ENCODE measurements around the gene PIK3CG. TPM values are rescaled to one million over a fixed set of nuclear protein-coding genes. Genes with fewer than 3 reads are reported as not detected.
"Not testable (repeated sequence)": the region's sequence is repeated elsewhere in the genome, so short reads cannot be mapped to it uniquely, and the experiment has no call there.

PIK3CG gene
- total and polyA plus RNA-seq, 2 experiments from 2014 or later = 0.12 TPM; not detected in 1

DNA sequence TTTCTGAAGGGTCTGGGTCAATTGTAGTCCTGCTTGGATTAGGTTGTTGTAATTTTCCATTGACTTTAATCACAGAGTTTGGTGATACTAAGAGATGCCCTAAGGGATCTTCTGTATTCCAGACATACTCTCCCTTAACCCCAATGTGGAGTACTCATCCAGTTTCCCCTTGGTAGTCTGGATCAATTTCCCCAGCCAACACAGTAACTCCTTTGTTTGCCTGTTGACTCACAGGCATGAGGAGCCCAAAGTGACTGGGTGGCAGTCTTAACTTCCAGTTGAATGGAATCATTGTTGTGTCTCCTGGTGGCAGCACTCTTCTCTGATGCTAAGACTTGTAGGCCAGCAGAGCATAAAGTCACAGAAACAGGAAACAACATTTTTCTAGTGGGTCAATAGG lies 41.5 kb upstream of the PIK3CG start:
- Histone ChIP-seq H3K27me3 (no peaks in the 10 kb centered on the region), H3K4me3 (no peak overlapping the region), H3K9me3 (ENCODE audit: low read depth) (no peaks in the 10 kb centered on the region), H3K36me3 (no peaks in the 10 kb centered on the region), H3K4me1 (ENCODE audit: low read depth) (no peaks in the 10 kb centered on the region), H3K27ac (no peak overlapping the region)
- DNase-seq (ENCODE audit: low read depth in 1 of 2, low spot score in 1 of 2) = no peak
- TF ChIP-seq, protein P1, sequence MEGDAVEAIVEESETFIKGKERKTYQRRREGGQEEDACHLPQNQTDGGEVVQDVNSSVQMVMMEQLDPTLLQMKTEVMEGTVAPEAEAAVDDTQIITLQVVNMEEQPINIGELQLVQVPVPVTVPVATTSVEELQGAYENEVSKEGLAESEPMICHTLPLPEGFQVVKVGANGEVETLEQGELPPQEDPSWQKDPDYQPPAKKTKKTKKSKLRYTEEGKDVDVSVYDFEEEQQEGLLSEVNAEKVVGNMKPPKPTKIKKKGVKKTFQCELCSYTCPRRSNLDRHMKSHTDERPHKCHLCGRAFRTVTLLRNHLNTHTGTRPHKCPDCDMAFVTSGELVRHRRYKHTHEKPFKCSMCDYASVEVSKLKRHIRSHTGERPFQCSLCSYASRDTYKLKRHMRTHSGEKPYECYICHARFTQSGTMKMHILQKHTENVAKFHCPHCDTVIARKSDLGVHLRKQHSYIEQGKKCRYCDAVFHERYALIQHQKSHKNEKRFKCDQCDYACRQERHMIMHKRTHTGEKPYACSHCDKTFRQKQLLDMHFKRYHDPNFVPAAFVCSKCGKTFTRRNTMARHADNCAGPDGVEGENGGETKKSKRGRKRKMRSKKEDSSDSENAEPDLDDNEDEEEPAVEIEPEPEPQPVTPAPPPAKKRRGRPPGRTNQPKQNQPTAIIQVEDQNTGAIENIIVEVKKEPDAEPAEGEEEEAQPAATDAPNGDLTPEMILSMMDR (IDR thresholded peaks at IDR 0.05; ENCODE audit: low read depth, low read length) = no peak

DNA sequence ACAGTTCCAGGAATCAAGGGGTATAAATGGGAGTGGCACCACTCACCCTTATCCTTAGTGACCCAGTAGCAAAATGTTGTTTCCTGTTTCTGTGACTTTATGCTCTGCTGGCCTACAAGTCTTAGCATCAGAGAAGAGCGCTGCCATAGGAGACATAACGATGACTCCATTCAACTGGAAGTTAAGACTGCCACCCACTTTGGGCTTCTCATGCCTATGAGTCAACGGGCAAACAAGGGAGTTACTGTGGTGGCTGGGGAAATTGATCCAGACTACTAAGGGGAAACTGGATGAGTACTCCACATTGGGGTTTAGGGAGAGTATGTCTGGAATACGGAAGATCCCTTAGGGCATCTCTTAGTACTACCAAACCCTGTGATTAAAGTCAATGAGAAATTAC lies 40.6 kb upstream of the PIK3CG start:
- no peaks in the 10 kb centered on the region for H3K27me3 ChIP-seq
- TF ChIP-seq, protein P1 (IDR thresholded peaks at IDR 0.05; ENCODE audit: low read depth, low read length) = no peak
- no peaks in the 10 kb centered on the region for H3K4me1 ChIP-seq (ENCODE audit: low read depth)
- no peaks in the 10 kb centered on the region for H3K9me3 ChIP-seq (ENCODE audit: low read depth)
- H3K36me3 ChIP-seq = no peaks in the 10 kb centered on the region
- DNase-seq (ENCODE audit: low read depth in 1 of 2, low spot score in 1 of 2) = no peak
- H3K27ac ChIP-seq = no peak overlapping the region
- no peak overlapping the region for H3K4me3 ChIP-seq

DNA sequence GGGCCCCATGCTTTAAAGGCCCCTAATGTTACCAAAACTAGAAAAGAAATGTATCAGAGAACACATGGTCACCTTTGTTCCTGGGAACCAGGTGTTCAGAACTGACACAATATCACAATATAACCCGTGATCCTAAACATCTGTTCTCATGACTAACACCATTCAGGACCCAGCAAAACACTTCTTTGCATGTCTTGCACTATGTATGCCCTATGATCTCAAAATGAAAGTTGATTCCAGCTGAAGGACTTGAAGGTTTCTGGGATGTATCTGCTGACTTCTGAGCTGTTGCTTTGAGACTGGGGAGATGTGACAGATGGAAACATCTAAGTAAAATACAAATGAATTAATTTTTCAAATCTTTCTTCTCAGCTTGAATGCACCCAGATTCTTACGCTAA lies 37.5 kb upstream of the PIK3CG start:
- Histone ChIP-seq H3K9me3 (ENCODE audit: low read depth) (no peaks in the 10 kb centered on the region), H3K27ac (no peak overlapping the region), H3K4me1 (ENCODE audit: low read depth) (no peaks in the 10 kb centered on the region), H3K27me3 (no peaks in the 10 kb centered on the region), H3K4me3 (no peak overlapping the region), H3K36me3 (no peaks in the 10 kb centered on the region)
- no peak for DNase-seq (ENCODE audit: low read depth in 1 of 2, low spot score in 1 of 2)
- TF ChIP-seq, protein P1 (IDR thresholded peaks at IDR 0.05; ENCODE audit: low read depth, low read length) = no peak

DNA sequence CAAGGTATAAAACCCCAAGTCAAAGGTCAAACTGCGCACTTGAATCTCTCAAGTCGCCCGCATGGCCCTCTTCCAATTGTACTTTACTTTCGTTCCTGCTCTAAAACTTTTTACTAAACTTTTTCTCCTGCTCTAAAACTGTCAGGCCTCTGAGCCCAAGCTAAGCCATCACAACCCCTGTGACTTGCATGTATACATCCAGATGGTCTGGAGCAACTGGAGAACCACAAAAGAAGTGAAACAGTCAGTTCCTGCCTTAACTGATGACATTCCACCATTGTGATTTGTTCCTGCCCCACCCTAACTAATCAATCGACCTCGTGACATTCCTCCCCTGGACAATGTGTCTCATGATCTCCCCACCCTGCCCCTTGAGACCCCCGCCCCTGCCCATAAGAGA lies 35.6 kb upstream of the PIK3CG start:
- H3K27me3 ChIP-seq = no peaks in the 10 kb centered on the region
- DNase-seq (ENCODE audit: low read depth in 1 of 2, low spot score in 1 of 2) = no peak
- H3K27ac ChIP-seq = no peak overlapping the region
- TF ChIP-seq, protein P1 (IDR thresholded peaks at IDR 0.05; ENCODE audit: low read depth, low read length) = no peak
- H3K9me3 ChIP-seq (ENCODE audit: low read depth) = no peaks in the 10 kb centered on the region
- H3K36me3 ChIP-seq = no peaks in the 10 kb centered on the region
- no peak overlapping the region for H3K4me3 ChIP-seq
- H3K4me1 ChIP-seq (ENCODE audit: low read depth) = no peaks in the 10 kb centered on the region

DNA sequence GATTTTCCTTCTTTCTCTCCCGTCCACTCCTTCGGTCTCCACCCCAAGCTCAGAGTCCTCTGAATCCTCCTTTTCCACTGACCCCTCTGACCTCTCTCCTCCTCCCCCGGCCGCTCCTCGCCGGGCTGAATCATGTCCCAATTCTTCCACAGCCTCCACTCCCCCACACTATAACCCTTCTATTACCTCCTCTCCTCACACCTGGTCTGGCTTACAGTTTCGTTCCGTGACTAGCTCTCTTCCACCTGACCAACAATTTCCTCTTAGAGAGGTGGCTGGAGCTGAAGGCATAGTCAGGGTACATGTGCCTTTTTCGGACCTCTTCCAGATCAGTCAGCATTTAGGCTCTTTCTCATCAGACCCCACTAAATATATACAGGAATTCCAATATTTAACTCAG lies 34.2 kb upstream of the PIK3CG start:
- H3K4me3 ChIP-seq; DNase-seq (ENCODE audit: low read depth in 1 of 2, low spot score in 1 of 2); H3K27me3 ChIP-seq; H3K9me3 ChIP-seq (ENCODE audit: low read depth); H3K36me3 ChIP-seq; H3K4me1 ChIP-seq (ENCODE audit: low read depth); H3K27ac ChIP-seq: not testable (repeated sequence)

DNA sequence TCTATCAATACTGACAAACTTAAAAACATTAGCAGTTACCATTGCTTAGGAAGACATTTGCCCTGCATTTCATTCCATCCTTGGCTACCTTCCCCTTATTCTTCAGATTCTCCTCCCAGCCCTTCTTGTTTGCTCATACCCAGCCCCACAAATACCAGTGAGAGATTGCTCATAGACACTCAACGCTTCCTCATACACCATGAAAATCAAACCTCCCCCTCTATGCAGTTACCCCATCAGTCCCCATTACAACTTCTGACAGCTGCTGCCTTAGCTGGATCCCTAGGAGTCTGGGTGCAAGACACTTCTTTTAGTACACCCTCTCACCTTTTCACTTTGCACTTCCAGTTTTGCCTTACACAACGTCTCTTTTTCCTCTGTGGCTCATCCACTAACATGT lies 28.3 kb upstream of the PIK3CG start:
- Histone ChIP-seq H3K4me3 (no peak overlapping the region), H3K27ac (no peak overlapping the region), H3K36me3 (no peaks in the 10 kb centered on the region), H3K9me3 (ENCODE audit: low read depth) (no peaks in the 10 kb centered on the region), H3K4me1 (ENCODE audit: low read depth) (no peaks in the 10 kb centered on the region), H3K27me3 (no peaks in the 10 kb centered on the region)
- TF ChIP-seq, protein P1 (IDR thresholded peaks at IDR 0.05; ENCODE audit: low read depth, low read length) = no peak
- DNase-seq (ENCODE audit: low read depth in 1 of 2, low spot score in 1 of 2) = no peak

Measured in cardiac muscle cell (in vitro differentiated cells and primary cell).